HepG2 (cell line): ENCODE results near the gene HAUS5.

Experiments
- FOXJ3 ChIP-seq: sonication (generic); formaldehyde crosslinking; IDR thresholded peaks from 2 replicates; pipeline ENCODE4 v1.4.0; 2020; ENCODE audit warnings: missing genetic modification reagents, mild to moderate bottlenecking, borderline replicate concordance
- HOXA7 ChIP-seq: sonication (generic); formaldehyde crosslinking; IDR thresholded peaks from 2 replicates; pipeline ENCODE4 v1.8.1; 2022; ENCODE audit warnings: mild to moderate bottlenecking, missing genetic modification reagents, moderate library complexity
- MAX ChIP-seq: IDR thresholded peaks from 2 replicates; pipeline ENCODE4 v1.6.1; 2012; ENCODE audit warnings: inconsistent platforms
- SIX4 ChIP-seq: sonication (generic); formaldehyde crosslinking; IDR thresholded peaks from 2 replicates; pipeline ENCODE4 v1.4.0; 2020; ENCODE audit warnings: missing genetic modification reagents
- ZEB1 ChIP-seq: IDR thresholded peaks from 2 replicates; pipeline ENCODE4 v1.6.1; 2012; ENCODE audit warnings: mild to moderate bottlenecking, low read depth, inconsistent platforms; ENCODE audit not compliant: insufficient replicate concordance
- ZFP1 ChIP-seq: IDR thresholded peaks from 2 replicates; pipeline ENCODE4 v1.6.1; 2016
- ZKSCAN1 ChIP-seq: fragments of 150-350 bp; IDR thresholded peaks from 2 replicates; pipeline ENCODE4 v1.6.1; 2014; ENCODE audit warnings: low read length

DNA sequence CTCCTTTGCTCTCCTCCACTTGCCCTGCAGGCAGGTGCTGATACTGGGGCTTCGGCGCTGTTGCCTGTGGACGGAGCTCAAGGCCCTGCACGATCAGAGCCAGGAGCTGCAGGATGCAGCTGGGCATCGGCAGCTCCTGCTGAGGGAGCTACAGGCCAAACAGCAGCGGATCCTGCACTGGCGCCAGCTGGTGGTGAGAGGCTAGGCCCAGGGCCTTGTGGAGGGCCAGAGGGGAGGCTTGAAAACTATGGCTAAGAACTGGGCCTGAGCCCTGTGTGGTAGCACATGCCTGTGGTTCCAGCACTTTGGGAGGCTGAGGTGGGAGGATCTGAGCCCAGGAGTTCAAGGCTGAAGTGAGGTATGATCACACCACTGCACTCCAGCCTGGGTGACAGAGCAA, 6.3 kb downstream of the HAUS5 start:
- TF ChIP-seq FOXJ3 (CRISPR knock-in tag), result no peak
- no peak for TF ChIP-seq HOXA7 (CRISPR knock-in tag)
- TF ChIP-seq ZEB1, result no peak
- no peak for TF ChIP-seq ZKSCAN1
- no peak for TF ChIP-seq SIX4 (CRISPR knock-in tag)
- no peak for TF ChIP-seq ZFP1 (CRISPR knock-in tag)
- no peak for TF ChIP-seq MAX
